Natural killer cell treated with Interleukin-12 subunit alpha and Interleukin-12 subunit beta and Interleukin-15 and Interleukin-18, amount 100 ng/mL, for 72 hours (primary cell): ENCODE measurements around the gene CCDC57. TPM values are rescaled to one million over a fixed set of nuclear protein-coding genes. Genes with fewer than 3 reads are reported as not detected.
"Not testable (repeated sequence)": the region's sequence is repeated elsewhere in the genome, so short reads cannot be mapped to it uniquely, and the experiment has no call there.

Experiments used
- ATAC-seq, 2 donors: fragments of 150-1000 bp; cut with Tn5 transposase in 1 of 2; sonication (Bioruptor Pico), chemical (Tn5 transposase) in 1 of 2; 2 replicates each; pipeline ENCODE4 v1.10.0; 2021
- DNase-seq: peaks from one replicate; pipeline ENCODE4 v3.0.0; 2022; ENCODE audit warnings: low spot score
- H3K27ac Mint-ChIP-seq, 2 donors: 1 replicate in 1 of 2; 2 replicates in 1 of 2; pipeline ENCODE4 v1.8.0; 2022; ENCODE audit warnings: mixed read lengths in 2 of 2, mild to moderate bottlenecking in 1 of 2, moderate library complexity in 1 of 2
- H3K27me3 Mint-ChIP-seq, 2 donors: 1 replicate in 1 of 2; 2 replicates in 1 of 2; pipeline ENCODE4 v1.8.0; 2022; ENCODE audit warnings: mixed read lengths in 2 of 2
- H3K36me3 Mint-ChIP-seq: one replicate; pipeline ENCODE4 v1.8.0; 2022; ENCODE audit warnings: mixed read lengths
- H3K4me1 Mint-ChIP-seq, 2 donors: 1 replicate in 1 of 2; 2 replicates in 1 of 2; pipeline ENCODE4 v1.8.0; 2022; ENCODE audit warnings: low read depth in 2 of 2, mixed read lengths in 2 of 2, mild to moderate bottlenecking in 1 of 2
- H3K4me3 Mint-ChIP-seq: one replicate; pipeline ENCODE4 v1.8.0; 2022; ENCODE audit warnings: mixed read lengths
- H3K9me3 Mint-ChIP-seq: 2 replicates; pipeline ENCODE4 v1.8.0; 2022; ENCODE audit warnings: mixed read lengths
- total RNA-seq, 2 donors: library from RNA; stranded (reverse); gene quantifications; one replicate each; pipeline ENCODE4 v1.2.3, GENCODE V29; 2022

Gene CCDC57
- total RNA-seq, 2 donors from 2014 or later: 34.0 to 82.2 TPM

DNA sequence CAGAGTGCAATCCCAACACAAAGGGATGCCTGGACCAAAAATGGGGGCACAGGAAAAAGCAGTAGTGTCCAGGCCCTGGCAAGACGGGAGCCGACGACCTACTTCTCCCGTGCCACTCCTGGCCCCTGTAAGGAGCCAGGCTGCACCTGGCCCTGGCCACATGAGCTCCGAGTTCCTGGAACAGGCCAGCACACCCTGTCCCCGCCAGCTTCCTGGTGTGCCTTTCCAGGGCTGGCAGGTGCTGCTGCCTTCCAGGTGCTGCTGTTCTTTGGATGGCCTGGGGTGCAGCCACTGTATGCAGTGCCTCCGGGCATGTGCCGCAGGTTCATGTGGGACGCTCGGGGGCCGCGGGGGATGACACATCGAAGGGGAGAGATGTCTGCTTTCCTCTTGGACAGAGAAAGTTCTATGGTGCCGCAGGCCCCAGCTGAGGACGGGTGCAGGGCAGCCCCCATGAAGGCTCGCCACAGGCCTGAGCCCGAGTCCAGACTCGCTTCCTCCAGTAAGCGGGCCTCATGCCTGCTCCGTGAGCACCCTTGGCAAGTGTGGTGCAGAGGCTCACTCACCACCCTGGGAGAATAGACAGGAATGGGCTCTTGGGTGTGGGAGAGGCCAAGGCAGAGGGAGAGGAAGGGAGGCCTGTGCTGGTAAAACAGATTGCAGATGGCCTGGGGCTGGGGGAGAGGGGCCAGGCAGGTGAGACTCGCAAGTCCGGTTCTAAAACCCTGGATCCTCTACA is 59.9 kb downstream of the CCDC57 start:
- DNase-seq (no peak), ATAC-seq (no peak)
- H3K27me3 Mint-ChIP-seq: no peaks in the 10 kb centered on the region
- H3K4me1 Mint-ChIP-seq: peaks cover 0 to 2% of the 10 kb centered on the region in 2 donors
- no peaks in the 10 kb centered on the region for H3K36me3 Mint-ChIP-seq
- H3K4me3 Mint-ChIP-seq: no peak overlapping the region
- no peak overlapping the region for H3K27ac Mint-ChIP-seq
- H3K9me3 Mint-ChIP-seq: no peaks in the 10 kb centered on the region

- Mint-ChIP-seq H3K36me3 (peaks cover 4% of the 10 kb centered on the region), H3K4me3 (no peak overlapping the region), H3K27ac (no peak overlapping the region), H3K9me3 (no peaks in the 10 kb centered on the region), H3K27me3 (no peaks in the 10 kb centered on the region), H3K4me1 (peaks cover 0 to 5% of the 10 kb centered on the region in 2 donors)
- ATAC-seq: no peak
- DNase-seq: no peak
These were observed 60.5 kb downstream of the CCDC57 start for GRCh38 chr17:82152114-82152513.

- Mint-ChIP-seq H3K4me1 (peaks cover 0 to 5% of the 10 kb centered on the region in 2 donors), H3K27me3 (no peaks in the 10 kb centered on the region), H3K9me3 (no peaks in the 10 kb centered on the region), H3K36me3 (peaks cover 6% of the 10 kb centered on the region), H3K4me3 (no peak overlapping the region), H3K27ac (no peak overlapping the region)
- DNase-seq: no peak
- ATAC-seq: no peak
These were observed 61.3 kb downstream of the CCDC57 start for GRCh38 chr17:82151106-82151957.

GRCh38 chr17:82149401-82150099 is 63.1 kb downstream of the CCDC57 start:
- Mint-ChIP-seq H3K27me3 (no peaks in the 10 kb centered on the region), H3K27ac (no peak overlapping the region), H3K4me1 (peaks cover 0 to 2% of the 10 kb centered on the region in 2 donors), H3K36me3 (peaks cover 6% of the 10 kb centered on the region), H3K4me3 (no peak overlapping the region), H3K9me3 (no peaks in the 10 kb centered on the region)
- ATAC-seq: no peak
- no peak for DNase-seq

DNA sequence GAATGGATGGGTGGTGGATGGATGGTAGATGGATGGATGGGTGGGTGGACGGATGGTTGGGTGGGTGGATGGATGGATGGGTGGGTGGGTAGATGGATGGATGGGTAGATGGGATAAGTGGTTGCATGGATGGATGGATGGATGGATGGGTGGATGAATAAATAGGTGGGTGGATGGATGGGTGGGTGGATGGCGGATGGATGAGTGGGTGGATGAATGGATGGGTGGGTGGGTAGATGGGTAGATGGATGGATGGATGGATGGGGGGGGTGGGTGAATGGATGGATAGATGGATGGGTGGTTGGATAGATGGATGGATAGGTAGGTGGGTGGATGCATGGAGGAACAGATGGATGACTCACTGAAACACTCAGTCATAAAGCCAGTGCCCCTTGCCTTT is 63.6 kb downstream of the CCDC57 start:
- no peak overlapping the region for H3K27ac Mint-ChIP-seq
- DNase-seq (no peak), ATAC-seq (no peak)
- no peaks in the 10 kb centered on the region for H3K9me3 Mint-ChIP-seq
- H3K4me1 Mint-ChIP-seq: peaks cover 0 to 2% of the 10 kb centered on the region in 2 donors
- no peak overlapping the region for H3K4me3 Mint-ChIP-seq
- peaks cover 6% of the 10 kb centered on the region for H3K36me3 Mint-ChIP-seq
- no peaks in the 10 kb centered on the region for H3K27me3 Mint-ChIP-seq

GRCh38 chr17:82148011-82148410 is 64.6 kb downstream of the CCDC57 start:
- ATAC-seq: no peak

DNA sequence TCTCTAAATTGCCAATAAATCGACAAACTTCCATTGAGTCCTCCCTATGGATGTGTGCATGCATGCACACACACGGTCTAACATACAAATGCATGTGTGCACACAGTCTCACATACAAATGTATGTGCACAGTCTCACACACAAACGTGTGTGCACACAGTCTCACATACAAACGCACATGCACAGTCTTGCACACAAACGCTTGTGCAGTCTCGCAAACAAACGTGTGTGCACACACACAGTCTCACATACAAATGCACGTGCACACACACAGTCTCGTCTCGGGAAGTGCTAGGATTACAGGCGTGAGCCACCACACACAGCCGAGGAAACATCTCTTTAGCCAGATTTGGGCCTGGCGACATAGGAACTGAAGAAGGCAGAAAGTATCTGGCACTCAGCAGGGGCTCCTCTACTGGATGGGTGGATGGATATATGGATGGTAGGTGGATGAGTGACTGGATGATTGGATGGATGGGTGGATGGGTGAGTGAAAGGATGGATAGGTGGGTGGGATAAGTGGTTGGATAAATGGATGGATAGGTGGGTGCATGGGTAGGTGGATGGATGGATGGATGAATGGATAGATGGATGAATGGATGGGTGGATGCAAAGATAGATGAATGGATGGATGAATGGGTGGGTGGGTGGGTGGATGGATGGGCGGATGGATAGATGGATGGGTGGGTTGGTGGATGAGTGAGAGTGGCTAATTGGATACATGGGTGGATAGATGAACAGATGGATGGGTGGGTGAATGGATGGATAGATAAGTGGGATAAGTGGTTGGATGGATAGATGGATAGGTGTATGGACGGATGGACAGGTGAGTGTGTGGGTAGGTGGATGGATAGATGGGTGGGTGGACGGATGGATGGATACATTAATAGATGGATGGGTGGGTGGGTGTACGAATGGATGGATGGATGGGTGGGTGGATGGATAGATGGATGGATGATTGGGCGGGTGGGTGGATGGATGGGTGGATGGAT is 65.7 kb downstream of the CCDC57 start:
- Mint-ChIP-seq H3K4me3 (no peak overlapping the region), H3K27ac (no peak overlapping the region), H3K27me3 (no peaks in the 10 kb centered on the region), H3K36me3 (peaks cover 6% of the 10 kb centered on the region), H3K4me1 (peaks cover 0 to 2% of the 10 kb centered on the region in 2 donors), H3K9me3 (no peaks in the 10 kb centered on the region)
- no peak for ATAC-seq
- no peak for DNase-seq

More at GRCh38 chr17:82148011-82148410, 64.6 kb downstream of the CCDC57 start:
- no peak overlapping the region for H3K27ac Mint-ChIP-seq
- peaks cover 6% of the 10 kb centered on the region for H3K36me3 Mint-ChIP-seq
- DNase-seq: no peak
- no peaks in the 10 kb centered on the region for H3K9me3 Mint-ChIP-seq
- no peak overlapping the region for H3K4me3 Mint-ChIP-seq
- no peaks in the 10 kb centered on the region for H3K27me3 Mint-ChIP-seq
- H3K4me1 Mint-ChIP-seq: peaks cover 0 to 2% of the 10 kb centered on the region in 2 donors

- Mint-ChIP-seq H3K9me3 (no peaks in the 10 kb centered on the region), H3K27me3 (no peaks in the 10 kb centered on the region), H3K4me1 (peaks cover 0 to 2% of the 10 kb centered on the region in 2 donors), H3K36me3 (peaks cover 6% of the 10 kb centered on the region), H3K27ac (no peak overlapping the region), H3K4me3 (no peak overlapping the region)
- ATAC-seq (no peak), DNase-seq (no peak)
These were observed 67.0 kb downstream of the CCDC57 start for GRCh38 chr17:82145550-82146155.

DNA sequence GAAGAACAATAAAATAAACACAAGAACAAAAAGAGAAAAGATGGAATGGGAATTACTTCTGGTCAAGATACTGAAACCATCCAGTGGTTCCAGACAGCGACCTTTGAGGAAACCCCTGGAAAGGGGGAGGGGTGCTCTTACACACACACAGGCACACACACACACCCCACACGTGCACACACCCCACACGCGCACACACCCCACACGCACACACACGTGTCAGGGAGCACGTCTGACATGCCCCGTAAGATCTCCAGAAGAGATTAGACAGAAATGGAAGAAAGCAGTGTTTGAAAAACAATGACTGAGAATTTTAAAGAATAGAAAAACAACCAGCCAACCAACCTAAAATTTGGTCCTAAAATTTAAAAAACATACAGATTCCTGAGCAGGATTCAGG is 69.3 kb downstream of the CCDC57 start:
- no peaks in the 10 kb centered on the region for H3K9me3 Mint-ChIP-seq
- H3K4me1 Mint-ChIP-seq: peaks cover 0 to 2% of the 10 kb centered on the region in 2 donors
- ATAC-seq: no peak
- no peaks in the 10 kb centered on the region for H3K27me3 Mint-ChIP-seq
- H3K27ac Mint-ChIP-seq: peak overlapping the region in 1 of 2 donors; percentile 32
- H3K36me3 Mint-ChIP-seq: peaks cover 6% of the 10 kb centered on the region
- H3K4me3 Mint-ChIP-seq: no peak overlapping the region
- no peak for DNase-seq

DNA sequence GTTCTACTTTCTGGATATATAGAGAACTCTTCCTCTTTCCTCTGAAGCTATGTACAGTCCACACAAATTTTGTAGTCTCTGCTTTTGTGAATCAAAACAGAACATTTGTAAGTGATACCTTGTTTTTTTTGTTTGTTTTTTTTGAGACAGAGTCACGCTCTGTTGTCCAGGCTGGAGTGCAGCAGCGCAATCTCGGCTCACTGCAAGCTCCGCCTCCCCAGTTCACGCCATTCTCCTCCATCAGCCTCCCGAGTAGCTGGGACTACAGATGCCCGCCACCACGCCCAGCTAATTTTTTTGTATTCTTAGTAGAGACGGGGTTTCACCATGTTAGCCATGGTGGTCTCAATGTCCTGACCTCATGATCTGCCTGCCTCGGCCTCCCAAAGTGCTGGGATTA is 72.7 kb downstream of the CCDC57 start:
- H3K4me3 Mint-ChIP-seq, H3K9me3 Mint-ChIP-seq, DNase-seq, H3K27ac Mint-ChIP-seq, ATAC-seq, H3K27me3 Mint-ChIP-seq, H3K36me3 Mint-ChIP-seq, H3K4me1 Mint-ChIP-seq: not testable (repeated sequence)

DNA sequence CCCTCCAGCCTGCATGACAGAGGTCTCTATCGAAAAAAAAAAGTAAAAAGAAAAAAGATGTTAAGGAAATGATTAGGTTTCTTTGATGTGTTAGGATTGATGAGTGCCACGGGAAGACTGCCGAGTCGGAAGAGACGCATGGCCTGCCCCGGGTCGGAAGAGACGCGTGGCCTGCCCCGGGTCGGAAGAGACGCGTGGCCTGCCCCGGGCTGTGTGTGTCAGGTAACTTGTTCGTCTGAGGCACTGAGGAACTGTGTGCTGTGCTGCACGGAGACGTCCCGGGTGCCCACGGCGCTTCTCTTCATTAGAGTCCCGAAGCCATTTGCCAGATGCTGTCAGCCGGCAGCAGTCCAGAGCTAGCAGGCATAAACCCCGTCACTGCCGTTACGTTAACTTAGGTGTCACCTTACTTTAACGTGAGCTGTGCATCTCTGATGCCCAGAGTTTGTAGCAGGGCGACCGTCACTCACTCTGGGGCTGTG is 74.1 kb downstream of the CCDC57 start:
- Mint-ChIP-seq H3K27ac (no peak overlapping the region), H3K9me3 (no peaks in the 10 kb centered on the region), H3K4me3 (no peak overlapping the region), H3K27me3 (no peaks in the 10 kb centered on the region), H3K36me3 (no peaks in the 10 kb centered on the region), H3K4me1 (no peaks in the 10 kb centered on the region)
- ATAC-seq: no peak
- DNase-seq: no peak

GRCh38 chr17:82134101-82134500 is 78.5 kb downstream of the CCDC57 start:
- Mint-ChIP-seq H3K4me1 (no peaks in the 10 kb centered on the region), H3K36me3 (no peaks in the 10 kb centered on the region), H3K27me3 (no peaks in the 10 kb centered on the region), H3K4me3 (no peak overlapping the region), H3K27ac (no peak overlapping the region), H3K9me3 (no peaks in the 10 kb centered on the region)
- DNase-seq (no peak), ATAC-seq (no peak)
